NOMO-1 (cell line): ENCODE results near the gene CCM2.
"Not testable (repeated sequence)": the region's sequence is repeated elsewhere in the genome, so short reads cannot be mapped to it uniquely, and the experiment has no call there.

ENCODE experiments used
- DNase-seq, 2 experiments: peaks; one replicate each; lab custom pipeline; 2025; ENCODE audit not compliant: unreplicated experiment in 2 of 2; lab: John Stamatoyannopoulos, UW

Gene CCM2

DNA sequence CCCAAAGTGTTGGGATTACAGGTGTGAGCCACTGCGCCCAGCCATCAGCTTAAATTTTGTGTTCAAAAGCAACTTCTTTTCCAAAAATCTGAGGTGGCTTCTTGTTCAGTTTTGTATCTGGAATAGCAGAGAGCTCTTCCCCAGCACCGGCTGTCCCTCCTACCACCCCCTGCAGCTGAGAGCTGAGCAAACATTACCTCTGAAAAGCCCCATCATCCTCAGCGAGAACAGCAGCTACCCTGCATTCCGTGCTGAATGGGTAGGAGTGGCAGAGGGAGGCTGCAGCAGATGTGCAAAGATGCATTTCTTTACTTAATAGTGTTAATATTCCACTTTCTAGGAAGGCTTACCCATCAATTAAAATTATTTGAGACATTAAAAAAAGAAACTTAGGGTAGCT, 31.8 kb downstream of the CCM2 start:
- no peak for DNase-seq

DNA sequence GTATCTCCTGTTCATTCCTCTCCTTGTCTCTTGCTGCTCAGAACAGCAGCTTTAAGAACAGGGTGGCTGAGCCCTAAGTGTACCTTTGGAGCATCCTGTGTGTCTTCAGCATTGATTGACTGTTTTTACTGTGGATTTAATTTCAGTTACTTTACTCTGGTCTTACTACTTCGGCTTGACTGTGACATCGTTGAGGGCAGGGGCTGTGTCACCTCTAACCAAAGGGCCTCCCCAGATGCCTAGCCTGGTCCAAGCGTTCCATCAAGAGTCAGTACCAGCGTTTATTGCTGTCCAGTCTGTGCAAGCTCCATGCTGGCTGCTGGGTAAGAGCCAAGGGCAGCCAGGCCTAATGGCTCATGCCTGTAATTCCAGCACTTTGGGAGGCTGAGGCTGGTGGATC, 32.4 kb downstream of the CCM2 start:
- no peak for DNase-seq

DNA sequence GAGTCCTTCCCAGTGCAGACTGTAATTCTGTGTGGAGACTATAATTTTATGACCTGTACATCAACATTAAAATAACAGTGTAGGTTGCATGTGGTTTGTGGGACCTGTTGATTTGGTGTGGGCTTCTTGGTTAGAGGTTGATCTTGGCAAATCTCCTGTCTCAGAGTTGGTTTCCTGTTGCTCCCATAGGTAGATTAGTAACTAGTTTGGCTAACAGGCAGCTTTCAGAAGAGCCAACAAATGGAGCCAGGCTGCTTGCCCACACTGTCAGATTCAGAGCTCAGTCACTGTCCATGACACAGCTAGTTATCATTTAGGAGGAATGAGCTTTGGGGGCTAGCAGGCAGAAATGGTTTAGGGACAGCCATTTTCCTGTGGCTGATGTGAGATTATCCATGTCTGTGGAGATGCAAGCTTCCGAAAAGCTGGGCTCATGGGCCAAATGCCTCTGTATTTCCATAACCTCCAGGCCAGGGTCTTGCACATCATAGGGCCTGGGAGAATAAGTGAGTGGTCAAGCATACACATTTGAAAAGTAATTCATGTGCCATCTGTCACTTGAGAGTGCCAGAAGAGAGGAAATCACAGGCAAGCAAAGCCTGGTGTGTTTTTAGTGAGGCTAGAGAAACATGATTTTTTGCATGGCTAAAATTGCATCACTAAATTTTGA, 33.4 kb downstream of the CCM2 start:
- no peak for DNase-seq

DNA sequence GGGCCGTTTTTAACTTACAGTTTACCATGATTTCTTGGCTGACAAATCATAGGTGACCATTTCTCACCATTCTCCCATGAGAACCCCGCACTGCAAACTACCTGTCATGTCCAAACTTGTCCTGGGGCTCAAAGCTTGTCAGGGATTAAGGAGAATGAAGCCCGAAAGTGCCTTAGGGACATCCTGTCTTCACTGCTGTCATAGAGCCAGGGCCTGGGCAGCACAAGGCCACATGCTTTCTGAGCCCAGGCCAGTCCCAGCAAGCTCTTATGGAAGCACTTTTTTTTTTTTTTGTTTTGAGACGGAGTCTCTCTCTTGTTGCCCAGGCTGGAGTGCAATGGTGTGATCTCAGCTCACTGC, 33.9 kb downstream of the CCM2 start:
- DNase-seq, result no peak

DNA sequence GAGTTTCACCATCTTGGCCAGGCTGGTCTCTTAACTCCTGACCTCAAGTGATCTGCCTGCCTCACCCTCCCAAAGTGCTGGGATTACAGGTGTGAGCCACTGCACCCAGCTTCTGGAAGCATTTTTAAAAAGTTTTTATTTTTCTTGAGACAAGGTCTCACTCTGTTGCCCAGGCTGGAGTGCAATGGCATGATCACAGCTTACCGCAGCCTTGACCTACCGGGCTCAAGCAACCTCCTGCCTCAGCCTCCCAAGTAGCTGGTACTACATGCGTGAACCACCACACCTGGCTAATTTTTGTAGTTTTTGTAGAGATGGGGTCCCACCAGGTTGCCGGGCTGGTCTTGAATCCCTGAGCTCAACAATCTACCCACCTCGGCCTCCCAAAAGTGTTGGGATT, 34.7 kb downstream of the CCM2 start:
- not testable (repeated sequence) for DNase-seq

DNA sequence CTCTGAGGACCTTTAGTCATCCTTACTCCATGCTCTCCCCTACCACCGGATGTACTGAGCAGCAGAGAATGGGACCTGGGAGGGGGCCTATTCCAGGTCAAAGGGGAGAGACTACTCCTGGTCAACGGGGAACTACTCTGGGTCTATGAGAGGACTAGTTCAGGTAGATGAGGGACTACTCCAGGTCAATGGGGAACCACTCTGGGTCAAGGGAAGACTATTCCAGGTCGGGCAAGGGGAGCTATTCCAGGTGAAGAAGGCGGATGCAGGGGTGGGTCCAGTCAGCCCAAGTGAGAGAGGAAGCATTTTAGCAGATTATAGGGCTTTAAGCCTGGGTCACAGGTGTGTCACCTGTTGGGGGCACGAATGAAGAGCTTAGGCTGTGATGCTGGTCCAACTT, 35.4 kb downstream of the CCM2 start:
- no peak for DNase-seq

DNA sequence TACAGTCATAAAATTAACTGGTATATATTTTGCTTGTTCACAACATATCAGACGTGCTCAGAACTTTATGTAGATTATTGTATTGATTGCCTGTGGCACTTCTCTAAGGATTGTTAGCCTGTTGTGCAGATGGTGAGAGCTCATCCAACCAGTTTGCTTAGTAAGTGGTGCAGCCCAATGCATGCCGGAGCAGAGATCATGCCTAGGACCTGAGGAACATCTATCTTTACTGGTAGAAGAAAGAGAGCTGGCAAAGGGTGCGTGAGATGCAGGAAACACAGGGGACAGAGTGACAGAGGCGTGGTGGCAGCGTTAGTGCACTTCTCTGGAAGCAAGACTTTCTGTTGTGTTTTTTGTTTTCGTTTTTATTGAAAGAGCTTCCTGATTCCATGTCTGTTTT, 35.9 kb downstream of the CCM2 start:
- DNase-seq, result no peak

DNA sequence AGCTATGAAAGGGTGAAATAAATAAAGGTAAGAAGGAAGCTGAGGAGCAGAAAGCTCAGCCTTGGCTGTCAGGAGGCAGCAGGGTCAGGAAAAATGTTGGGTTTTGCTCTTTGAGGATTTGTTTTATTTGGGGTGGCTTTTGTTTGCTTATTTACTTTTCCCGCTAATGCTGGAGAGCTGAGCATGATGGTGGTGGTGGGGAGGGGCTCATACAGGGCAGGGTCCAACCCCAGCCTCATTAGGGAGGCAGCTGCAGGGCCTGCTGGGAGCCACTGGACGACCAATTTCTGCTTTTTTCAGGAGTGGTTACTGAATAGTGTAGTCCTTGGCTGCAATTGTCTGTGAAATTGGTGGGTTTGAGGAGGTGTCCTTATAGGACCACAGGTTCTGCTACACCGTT, 36.3 kb downstream of the CCM2 start:
- no peak for DNase-seq

DNA sequence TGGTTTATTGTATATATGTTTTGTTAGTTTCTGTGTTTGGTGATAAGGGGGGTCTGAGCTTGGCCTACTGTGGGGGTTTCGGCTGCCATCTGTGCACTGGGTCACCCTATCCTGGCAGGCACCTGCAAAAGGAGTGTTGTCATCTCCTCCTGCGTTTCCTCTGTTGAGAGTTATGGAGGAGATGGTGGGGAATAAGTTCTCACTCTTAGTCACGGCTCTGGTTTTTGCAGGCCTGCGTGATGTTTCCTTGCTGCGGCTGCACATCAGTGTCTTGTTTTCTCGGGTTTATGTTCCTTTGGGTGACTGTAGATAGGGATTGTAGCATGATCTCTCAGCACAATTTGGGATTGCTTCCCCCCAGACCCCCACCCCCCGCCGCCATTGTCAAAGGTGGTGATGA, 36.8 kb downstream of the CCM2 start:
- no peak for DNase-seq

DNA sequence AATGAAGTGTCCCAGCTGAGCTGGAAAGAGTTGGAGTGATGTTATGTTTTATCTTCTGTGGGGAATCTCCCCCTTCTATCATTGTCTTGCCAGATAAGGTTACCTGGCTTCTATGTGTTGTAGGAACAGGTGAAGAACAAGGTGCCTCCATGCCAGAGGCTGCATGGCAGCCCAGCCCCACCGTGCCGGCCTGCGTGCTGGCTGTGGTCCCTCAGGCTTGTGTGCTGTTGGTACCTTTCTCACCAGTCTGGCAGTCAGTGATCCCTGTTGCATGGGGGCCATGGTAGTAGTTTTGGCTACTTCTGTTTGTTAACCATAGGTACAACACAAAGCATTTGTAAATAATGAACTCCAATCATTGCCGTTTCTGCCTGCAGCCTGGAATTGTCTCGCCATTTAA, 37.9 kb downstream of the CCM2 start:
- DNase-seq, result no peak

DNA sequence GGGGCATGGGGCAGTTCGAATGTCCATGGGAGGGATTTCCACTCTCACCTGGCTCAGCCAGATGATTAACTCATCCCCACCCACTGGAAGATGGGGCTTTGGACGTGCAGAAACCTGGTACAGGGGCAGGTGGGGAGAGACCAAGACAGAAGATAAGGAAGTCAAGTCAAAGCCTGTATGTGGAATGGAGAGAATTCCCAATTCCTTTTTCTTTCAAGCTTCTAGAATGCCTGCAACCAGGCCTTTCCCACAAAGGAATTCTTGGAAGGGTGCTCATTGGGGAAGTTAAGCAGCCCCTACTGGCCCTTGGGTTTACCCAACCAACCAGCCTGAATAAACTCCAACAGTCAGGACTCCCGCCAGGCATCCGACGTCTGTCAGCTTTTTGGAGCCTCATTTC, 39.1 kb downstream of the CCM2 start:
- DNase-seq, result no peak

DNA sequence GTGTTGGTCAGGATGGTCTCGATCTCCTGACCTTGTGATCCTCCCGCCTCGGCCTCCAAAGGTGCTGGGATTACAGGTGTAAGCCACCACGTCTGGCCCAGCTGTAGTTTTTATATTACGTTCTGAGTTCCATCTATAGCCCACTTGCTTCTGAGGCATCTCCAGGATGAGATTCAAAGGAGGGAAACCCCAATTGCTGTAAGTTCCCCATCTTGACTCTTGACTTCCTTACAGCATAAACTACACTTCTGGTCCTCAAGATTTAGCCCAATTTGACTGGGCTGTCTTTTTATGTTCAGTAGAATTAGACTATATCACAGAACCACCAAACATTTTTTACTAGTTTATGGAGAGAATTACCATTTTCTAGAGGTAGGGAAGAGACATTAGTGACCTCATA, 44.3 kb downstream of the CCM2 start:
- no peak for DNase-seq

DNA sequence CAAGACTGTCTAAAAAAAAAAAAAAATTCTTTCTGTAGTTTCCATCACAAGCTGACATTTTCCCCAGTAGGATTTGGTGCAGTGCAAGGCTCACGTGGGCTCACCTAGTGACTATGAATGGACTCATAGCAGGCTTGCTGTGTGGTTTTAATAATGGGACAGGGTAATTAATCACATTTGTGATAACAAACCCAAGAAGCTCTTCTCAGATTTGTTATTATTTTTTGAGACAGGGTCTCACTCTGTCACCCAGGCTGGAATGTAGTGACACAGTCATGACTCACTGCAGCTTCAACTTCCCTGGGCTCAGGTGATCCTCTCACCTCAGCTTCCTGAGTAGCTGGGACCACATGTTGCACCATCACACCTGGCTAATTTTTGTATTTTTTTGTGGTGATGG, 48.7 kb downstream of the CCM2 start:
- DNase-seq, result no peak

DNA sequence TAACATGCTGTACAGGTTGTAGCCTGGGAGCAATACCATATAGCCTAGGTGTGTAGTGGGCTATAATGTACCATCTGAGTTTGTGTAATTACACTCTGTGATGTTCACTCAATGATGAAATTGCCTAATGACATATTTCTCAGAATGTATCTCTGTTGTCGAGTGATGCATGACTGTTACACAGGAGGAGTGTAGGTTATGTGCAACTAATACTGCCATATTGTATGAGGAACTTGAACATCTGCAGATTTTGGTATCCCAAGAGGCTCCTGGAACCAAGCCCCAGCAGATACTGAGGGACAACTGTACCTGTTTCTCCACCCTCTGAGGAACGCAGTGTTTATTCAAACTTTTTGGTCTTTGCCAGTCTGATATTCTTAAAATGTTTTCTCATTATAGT, 50.2 kb downstream of the CCM2 start:
- DNase-seq, result no peak

DNA sequence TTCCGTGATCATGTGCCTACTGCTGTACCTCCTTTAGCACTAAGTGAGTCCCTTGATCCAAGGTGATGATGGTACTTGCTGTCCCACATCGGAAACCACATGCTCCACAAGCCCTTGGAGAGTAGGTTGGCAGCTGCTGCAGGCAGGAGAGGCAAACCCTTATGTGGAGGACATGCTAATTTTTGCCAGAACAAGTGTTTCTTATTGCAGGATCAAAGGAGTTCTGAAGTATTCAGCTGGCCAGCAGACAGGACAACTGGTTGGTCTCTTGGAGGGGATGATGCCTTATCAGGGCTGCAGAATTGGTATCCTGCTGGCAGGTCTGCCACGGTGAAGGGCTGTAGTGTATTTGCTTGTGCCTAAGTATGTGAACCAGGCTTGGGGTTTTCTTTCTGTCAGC, 52.0 kb downstream of the CCM2 start:
- DNase-seq, result no peak

DNA sequence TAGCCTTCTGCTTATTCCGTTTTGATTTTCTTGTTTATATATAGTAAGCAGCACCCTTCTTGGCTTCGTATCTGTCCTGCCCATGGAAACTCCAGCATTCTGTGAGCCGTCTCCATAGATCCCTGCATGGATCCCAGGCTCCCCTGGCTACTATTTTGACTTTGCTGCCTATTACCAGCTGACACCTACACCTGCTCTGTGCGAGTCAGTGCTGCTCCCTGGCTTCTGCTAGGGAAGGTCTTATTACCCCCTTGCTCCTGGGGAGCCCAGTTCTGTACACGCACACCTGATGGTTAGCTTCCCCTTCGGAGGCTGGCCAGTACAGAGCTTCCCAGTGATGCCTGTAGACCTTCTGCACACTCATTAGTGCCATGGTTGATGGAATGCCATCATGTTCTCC, 53.4 kb downstream of the CCM2 start:
- DNase-seq, result no peak

DNA sequence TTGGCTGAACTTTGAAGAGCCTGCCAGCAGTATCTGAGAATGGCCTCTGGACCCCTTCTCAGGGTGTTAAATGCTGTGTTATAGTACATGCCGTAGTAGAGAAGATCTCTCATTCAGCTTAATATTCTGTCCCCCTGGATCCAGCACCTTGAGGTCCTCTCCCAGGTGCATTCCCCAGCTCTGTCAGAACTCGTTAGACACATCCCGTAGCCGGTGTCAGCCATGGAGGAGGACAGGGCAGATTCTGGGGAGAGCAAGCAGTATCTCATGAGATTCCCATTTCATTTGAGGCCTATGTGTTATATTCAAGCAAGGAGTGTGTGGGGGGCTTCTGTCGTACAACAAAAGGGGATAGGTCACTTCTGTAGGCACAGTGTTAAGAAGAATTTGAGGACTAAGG, 53.9 kb downstream of the CCM2 start:
- DNase-seq, result no peak

DNA sequence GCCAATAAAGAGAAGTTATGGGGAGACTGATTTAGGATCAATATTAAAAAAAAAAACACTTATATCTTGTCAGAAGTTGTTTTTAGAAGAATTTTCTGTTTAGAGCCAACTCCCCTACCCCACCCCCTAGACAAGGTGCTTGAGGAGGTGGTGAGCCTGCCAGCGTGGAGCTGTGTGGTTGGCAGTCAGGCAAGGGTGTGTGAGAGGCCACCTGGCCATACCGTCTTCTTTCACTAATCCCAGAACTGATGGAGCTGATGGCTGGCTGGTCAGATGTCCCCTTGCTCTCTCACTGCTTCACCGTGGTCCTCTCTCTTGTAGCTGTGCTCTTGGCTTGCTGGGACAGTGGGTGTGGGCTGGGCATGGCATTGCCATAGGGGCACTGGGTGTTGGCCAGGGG, 54.4 kb downstream of the CCM2 start:
- DNase-seq, result no peak

DNA sequence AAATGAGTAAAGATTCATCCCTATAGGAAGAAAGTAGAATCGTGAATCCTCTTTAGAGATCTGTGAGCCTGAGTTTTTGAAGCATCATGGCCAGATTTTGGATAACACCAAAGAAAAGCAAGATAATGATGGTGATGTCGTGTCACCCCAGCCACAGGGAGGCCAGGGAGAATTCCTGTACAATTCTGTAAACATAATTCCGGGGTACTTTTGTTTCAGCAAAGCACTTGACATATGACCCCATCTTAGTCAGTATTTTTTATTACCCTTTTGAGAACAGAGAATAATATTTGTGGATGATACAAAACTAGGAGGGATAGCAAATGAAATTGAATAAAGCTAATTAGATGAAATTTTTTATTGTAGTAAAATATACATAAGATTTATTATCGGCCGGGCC, 55.0 kb downstream of the CCM2 start:
- DNase-seq, result no peak

DNA sequence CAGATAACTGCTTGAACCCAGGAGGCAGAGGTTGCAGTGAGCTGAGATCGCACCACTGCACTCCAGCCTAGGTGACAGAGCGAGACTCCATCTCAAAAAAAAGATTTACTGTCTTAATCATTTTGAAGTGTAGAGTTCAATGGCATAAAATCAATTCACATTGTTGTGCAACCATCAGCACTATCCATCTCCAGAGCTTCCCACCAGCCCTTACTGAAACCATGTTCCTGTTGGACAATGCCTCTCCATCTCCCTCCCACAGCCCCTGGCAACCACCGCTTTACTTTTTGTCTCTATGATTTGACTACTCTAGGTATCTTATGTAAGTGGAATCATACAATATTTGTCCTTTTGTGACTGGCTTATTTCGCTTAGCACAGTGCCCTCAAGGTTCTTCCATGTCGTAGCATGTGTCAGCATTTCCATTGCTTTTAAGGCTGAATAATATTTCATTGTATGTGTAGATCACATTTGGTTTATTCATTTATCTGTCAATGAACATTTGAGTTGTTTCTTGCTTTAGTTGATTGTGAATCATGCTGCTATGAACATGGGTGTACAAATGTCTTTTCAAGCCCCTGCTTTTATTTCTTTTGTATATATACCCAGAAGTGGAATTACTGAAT, 55.7 kb downstream of the CCM2 start:
- DNase-seq, result no peak

DNA sequence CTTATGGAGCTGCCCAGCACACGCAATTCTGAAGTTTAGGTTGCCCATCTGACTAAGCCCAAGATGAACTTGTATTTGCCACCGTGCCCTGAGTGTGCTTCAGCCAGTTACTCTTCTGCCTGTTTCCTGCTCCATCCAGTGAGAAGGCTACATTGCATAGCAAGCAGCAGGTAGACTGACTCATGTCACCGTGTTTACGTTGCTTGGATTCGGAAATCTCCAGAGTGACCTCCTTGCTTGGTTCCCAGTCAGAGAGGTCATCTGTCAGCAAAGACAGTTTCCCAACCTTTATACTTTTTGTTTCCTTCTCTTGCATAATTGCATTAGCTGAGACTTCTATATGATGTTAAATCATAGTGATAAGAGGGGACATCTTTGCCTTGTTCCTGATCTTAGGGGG, 57.9 kb downstream of the CCM2 start:
- no peak for DNase-seq

DNA sequence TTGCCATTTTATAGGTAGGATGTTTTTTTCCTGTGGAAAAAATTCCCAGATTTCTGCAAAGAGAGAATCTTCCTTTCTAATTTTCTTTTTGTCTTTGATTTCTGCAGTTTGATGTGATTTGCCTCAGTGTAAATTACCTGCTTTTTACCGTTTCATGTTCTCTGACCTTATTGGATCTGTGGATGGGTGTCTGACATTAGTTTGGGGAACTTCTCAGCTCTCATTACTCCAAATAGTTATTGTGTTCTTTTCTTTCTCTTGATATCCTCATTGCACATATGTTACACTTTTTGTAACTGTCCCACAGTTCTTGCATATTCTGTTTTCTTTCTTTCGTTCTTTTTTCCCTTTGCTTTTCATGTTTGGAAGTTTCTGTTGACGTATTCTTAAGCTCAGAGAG, 60.3 kb downstream of the CCM2 start:
- DNase-seq, result no peak

DNA sequence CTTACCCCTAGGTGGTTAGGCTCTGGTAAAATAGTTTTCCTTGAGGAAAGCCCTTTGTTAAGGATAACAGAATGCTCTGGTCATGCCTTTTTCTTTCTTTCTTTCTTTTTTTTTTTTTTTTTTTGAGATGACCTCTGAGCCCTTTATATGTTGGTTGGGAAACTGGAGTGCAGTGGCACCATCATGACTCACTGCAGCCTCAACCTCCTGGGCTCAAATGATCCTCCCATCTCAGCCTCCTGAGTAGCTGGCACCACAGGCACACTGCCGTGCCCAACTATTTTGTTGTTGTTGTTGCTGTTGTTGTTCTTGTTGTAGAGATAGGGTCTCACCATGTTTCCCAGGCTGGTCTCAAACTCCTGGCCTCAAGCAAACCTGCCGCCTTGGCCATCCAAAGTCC, 61.4 kb downstream of the CCM2 start:
- DNase-seq, result no peak
